B cell (primary cell): ENCODE measurements around the gene MBD6. TPM values are rescaled to one million over a fixed set of nuclear protein-coding genes. Genes with fewer than 3 reads are reported as not detected.

Experiments
- ATAC-seq: fragments of 200-7000 bp; cut with Tn5 transposase; one replicate; pipeline ENCODE4 v1.10.0; 2021; ENCODE audit warnings: low read depth, mild to moderate bottlenecking, moderate number of reproducible peaks, moderate library complexity
- CTCF ChIA-PET: fragments of 350-600 bp; sonication (Branson Sonifier 250); formaldehyde crosslinking; loops from one replicate; lab custom pipeline; 2021; ENCODE audit warnings: antibody characterized with exemption, inconsistent platforms; lab: Charles Lee
- POLR2A ChIA-PET: fragments of 350-600 bp; sonication (Branson Sonifier 250); formaldehyde crosslinking; loops from one replicate; lab custom pipeline; 2021; ENCODE audit warnings: antibody characterized with exemption; lab: Charles Lee
- DNase-seq: peaks from one replicate; pipeline ENCODE4 v3.0.0; 2013
- H2AFZ ChIP-seq: 2 replicates; pipeline ENCODE4 v1.6.1; 2012; ENCODE audit warnings: mild to moderate bottlenecking, low read depth, low read length; ENCODE audit not compliant: insufficient read depth, poor library complexity, severe bottlenecking
- H3K27ac ChIP-seq, 2 donors: 1 replicate in 1 of 2; 2 replicates in 1 of 2; pipeline ENCODE4 v1.5.1; 2012 to 2013; ENCODE audit warnings: low read length in 2 of 2, mild to moderate bottlenecking in 2 of 2, moderate library complexity in 1 of 2
- H3K27me3 ChIP-seq, 4 experiments: fragments of 200-600 bp in 1 of 4; sonication (generic) in 1 of 4; replicated peaks in 1 of 4; 1 replicate in 2 of 4; 2 replicates in 2 of 4; pipeline versions ENCODE4 v1.6.1 to v1.7.0; 2013 to 2016; ENCODE audit warnings: low read length in 3 of 4, mild to moderate bottlenecking in 2 of 4, mixed read lengths in 1 of 4, moderate library complexity in 1 of 4; ENCODE audit not compliant: insufficient read depth in 4 of 4, control insufficient read depth in 3 of 4; ENCODE audit errors: control extremely low read depth in 1 of 4
- H3K36me3 ChIP-seq, 2 experiments: replicated peaks in 1 of 2; 1 replicate in 1 of 2; 2 replicates in 1 of 2; pipeline versions ENCODE4 v1.6.1 to v1.7.1; 2013; ENCODE audit warnings: low read length in 1 of 2; ENCODE audit not compliant: insufficient read depth in 2 of 2, control insufficient read depth in 1 of 2; ENCODE audit errors: control extremely low read depth in 1 of 2, extremely low read depth in 1 of 2
- H3K4me1 ChIP-seq, 2 donors: fragments of 200-600 bp in 1 of 2; sonication (generic) in 1 of 2; 1 replicate in 1 of 2; 2 replicates in 1 of 2; pipeline versions ENCODE4 v1.5.1 to v1.6.1; 2013 to 2017; ENCODE audit warnings: low read length in 2 of 2; ENCODE audit not compliant: control insufficient read depth in 2 of 2, insufficient read depth in 2 of 2
- H3K4me2 ChIP-seq: replicated peaks from 2 replicates; pipeline ENCODE3; 2012; ENCODE audit warnings: mild to moderate bottlenecking, low read depth, low read length; ENCODE audit not compliant: poor library complexity, severe bottlenecking
- H3K4me3 ChIP-seq, 5 experiments: fragments of 200-600 bp in 1 of 5; sonication (generic) in 1 of 5; 1 replicate in 3 of 5; 2 replicates in 2 of 5; pipeline versions ENCODE4 v1.5.1 to v1.7.0; 2011 to 2016; ENCODE audit warnings: low read length in 4 of 5, mild to moderate bottlenecking in 4 of 5, low read depth in 2 of 5, control low read depth in 1 of 5, moderate library complexity in 1 of 5; ENCODE audit not compliant: insufficient read depth in 1 of 5; ENCODE audit errors: control extremely low read depth in 1 of 5, extremely low read depth in 1 of 5
- H3K79me2 ChIP-seq: fragments of 200-600 bp; sonication (generic); one replicate; pipeline ENCODE4 v1.6.0; 2016; ENCODE audit warnings: low read length; ENCODE audit not compliant: control insufficient read depth, insufficient read depth
- H3K9ac ChIP-seq: fragments of 200-600 bp; sonication (generic); 2 replicates; pipeline ENCODE4 v1.6.1; 2017; ENCODE audit warnings: mild to moderate bottlenecking, low read length, moderate library complexity
- H3K9me3 ChIP-seq, 3 donors: one replicate each; pipeline versions ENCODE4 v1.6.1 to v1.7.1; 2013; ENCODE audit warnings: low read length in 2 of 3; ENCODE audit not compliant: control insufficient read depth in 2 of 3, insufficient read depth in 1 of 3; ENCODE audit errors: control extremely low read depth in 1 of 3
- H4K20me1 ChIP-seq: 2 replicates; pipeline ENCODE4 v1.6.0; 2012; ENCODE audit warnings: mild to moderate bottlenecking, low read length; ENCODE audit not compliant: insufficient read depth, control insufficient read depth, poor library complexity, severe bottlenecking
- H3K27ac Mint-ChIP-seq: one replicate; pipeline ENCODE4 v1.8.0; 2021; ENCODE audit warnings: mixed read lengths
- H3K27me3 Mint-ChIP-seq: one replicate; pipeline ENCODE4 v1.8.0; 2021; ENCODE audit warnings: mixed read lengths
- H3K4me1 Mint-ChIP-seq: one replicate; pipeline ENCODE4 v1.8.0; 2021; ENCODE audit warnings: mixed read lengths
- H3K4me3 Mint-ChIP-seq: one replicate; pipeline ENCODE4 v1.8.0; 2021; ENCODE audit warnings: mixed read lengths
- H3K9me3 Mint-ChIP-seq: one replicate; pipeline ENCODE4 v1.8.0; 2022; ENCODE audit warnings: mixed read lengths; ENCODE audit not compliant: insufficient read depth
- EZH2 ChIP-seq: IDR thresholded peaks from 2 replicates; pipeline ENCODE4 v1.6.1; 2012; ENCODE audit warnings: borderline replicate concordance, low read depth, mild to moderate bottlenecking, moderate library complexity, low read length; ENCODE audit not compliant: insufficient read depth, poor library complexity, severe bottlenecking
- WGBS: methylation state at CpG from one replicate; pipeline ENCODE4 v1.1.5; 2013; ENCODE audit warnings: missing lambda C conversion rate; ENCODE audit not compliant: insufficient coverage; 5-methylcytosine and 5-hydroxymethylcytosine counted together
- intact Hi-C: fragments of 100-400 bp; cut with micrococcal nuclease; formaldehyde crosslinking; loops from one replicate; pipeline ENCODE4 v1.10.0; 2022
- polyA plus RNA-seq: library from polyadenylated mRNA; depleted of rRNA; stranded (reverse); fragments of >200 nt; gene quantifications from 2 replicates; pipeline ENCODE4 v1.2.3, GENCODE V29; 2012
- total RNA-seq, 2 donors: library from RNA; stranded (reverse); fragments of 120-200 nt in 1 of 2; gene quantifications; 1 replicate in 1 of 2; 2 replicates in 1 of 2; pipeline versions ENCODE4 v1.2.3 to v1.2.4, GENCODE V29; 2013 to 2022
- TF ChIP-seq, protein P1 (sequence below): fragments of 200-600 bp; IDR thresholded peaks from one replicate; pipeline ENCODE4 v1.8.0; 2022; ENCODE audit warnings: antibody characterized with exemption, mild to moderate bottlenecking

Gene MBD6
- total and polyA plus RNA-seq, 2 donors (not counting 1 experiment from before 2014, with no cell fraction given) = 39.4 to 121 TPM

DNA sequence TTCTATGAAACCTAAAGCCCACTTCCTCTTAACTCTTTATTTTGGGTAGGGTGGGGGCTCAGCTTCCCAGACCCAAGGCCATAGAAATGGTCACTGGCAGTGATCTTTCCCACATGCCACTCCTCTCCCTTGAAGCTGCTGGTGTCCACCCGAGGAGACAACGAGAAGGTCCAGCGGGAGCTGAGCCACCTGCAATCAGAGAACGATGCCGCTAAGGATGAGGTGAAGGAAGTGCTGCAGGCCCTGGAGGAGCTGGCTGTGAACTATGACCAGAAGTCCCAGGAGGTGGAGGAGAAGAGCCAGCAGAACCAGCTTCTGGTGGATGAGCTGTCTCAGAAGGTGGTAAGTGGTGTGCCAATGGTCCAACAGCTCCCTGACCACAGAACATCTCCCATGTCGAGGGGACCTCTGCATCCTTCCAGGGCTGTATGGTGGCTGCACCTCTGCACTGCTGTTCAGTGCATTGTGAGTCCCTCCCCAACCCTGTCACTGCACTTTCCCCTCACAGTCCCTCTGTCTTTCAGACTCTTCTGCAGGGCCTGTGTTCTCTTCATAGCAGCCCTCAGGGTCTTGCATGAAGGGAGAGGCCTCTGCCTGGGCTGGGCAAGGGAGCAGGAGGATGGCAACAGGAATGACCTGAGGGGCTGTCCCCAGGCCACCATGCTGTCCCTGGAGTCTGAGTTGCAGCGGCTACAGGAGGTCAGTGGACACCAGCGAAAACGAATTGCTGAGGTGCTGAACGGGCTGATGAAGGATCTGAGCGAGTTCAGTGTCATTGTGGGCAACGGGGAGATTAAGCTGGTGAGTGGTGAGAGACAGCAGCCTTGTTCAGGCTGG is 49.5 kb downstream of the MBD6 start:
- TF ChIP-seq EZH2 = no peak
- TF ChIP-seq, protein P1, sequence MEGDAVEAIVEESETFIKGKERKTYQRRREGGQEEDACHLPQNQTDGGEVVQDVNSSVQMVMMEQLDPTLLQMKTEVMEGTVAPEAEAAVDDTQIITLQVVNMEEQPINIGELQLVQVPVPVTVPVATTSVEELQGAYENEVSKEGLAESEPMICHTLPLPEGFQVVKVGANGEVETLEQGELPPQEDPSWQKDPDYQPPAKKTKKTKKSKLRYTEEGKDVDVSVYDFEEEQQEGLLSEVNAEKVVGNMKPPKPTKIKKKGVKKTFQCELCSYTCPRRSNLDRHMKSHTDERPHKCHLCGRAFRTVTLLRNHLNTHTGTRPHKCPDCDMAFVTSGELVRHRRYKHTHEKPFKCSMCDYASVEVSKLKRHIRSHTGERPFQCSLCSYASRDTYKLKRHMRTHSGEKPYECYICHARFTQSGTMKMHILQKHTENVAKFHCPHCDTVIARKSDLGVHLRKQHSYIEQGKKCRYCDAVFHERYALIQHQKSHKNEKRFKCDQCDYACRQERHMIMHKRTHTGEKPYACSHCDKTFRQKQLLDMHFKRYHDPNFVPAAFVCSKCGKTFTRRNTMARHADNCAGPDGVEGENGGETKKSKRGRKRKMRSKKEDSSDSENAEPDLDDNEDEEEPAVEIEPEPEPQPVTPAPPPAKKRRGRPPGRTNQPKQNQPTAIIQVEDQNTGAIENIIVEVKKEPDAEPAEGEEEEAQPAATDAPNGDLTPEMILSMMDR = no peak
- H3K9me3 ChIP-seq = no peaks in the 10 kb centered on the region
- 96% methylated on average over 12 of the region's 12 CpGs for WGBS
- intact Hi-C loops = no loop called here
- Mint-ChIP-seq H3K9me3 (no peaks in the 10 kb centered on the region), H3K4me1 (no peaks in the 10 kb centered on the region), H3K4me3 (no peak overlapping the region), H3K27ac (no peak overlapping the region), H3K27me3 (peaks cover 16% of the 10 kb centered on the region)
- POLR2A ChIA-PET = no interaction called here
- no peak overlapping the region for H3K4me2 ChIP-seq
- no peaks in the 10 kb centered on the region for H3K36me3 ChIP-seq
- H3K27ac ChIP-seq = no peak overlapping the region
- no peaks in the 10 kb centered on the region for H3K79me2 ChIP-seq
- H3K4me3 ChIP-seq = no peak overlapping the region
- H3K4me1 ChIP-seq = no peaks in the 10 kb centered on the region
- H3K9ac ChIP-seq = no peak overlapping the region
- no peak for DNase-seq
- CTCF ChIA-PET = interaction anchor here (1.3 to 2.0 kb wide), 3 partner anchors 11 to 113 kb away, joined by 3 to 9 read pairs (median 3); no protein-coding TSS in a partner anchor
- H2AFZ ChIP-seq = no peak overlapping the region
- no peaks in the 10 kb centered on the region for H3K27me3 ChIP-seq
- no peaks in the 10 kb centered on the region for H4K20me1 ChIP-seq
- ATAC-seq = no peak

DNA sequence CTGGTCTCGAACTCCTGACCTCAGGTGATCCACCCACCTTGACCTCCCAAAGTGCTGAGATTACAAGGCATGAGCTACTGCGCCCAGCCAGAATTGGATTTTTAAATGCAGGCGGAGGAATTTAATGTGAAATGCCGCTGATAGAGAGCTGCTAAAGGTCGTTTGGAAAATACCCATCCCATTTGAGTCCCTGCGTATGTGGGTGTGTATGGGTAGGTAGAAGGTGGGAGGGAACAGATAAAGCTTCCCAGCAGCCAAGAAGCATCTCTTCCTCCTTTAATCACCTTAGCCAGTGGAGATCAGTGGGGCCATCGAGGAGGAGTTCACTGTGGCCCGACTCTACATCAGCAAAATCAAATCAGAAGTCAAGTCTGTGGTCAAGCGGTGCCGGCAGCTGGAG is 52.2 kb downstream of the MBD6 start:
- H3K27me3 ChIP-seq = no peaks in the 10 kb centered on the region
- intact Hi-C loops = no loop called here
- no peak overlapping the region for H2AFZ ChIP-seq
- Mint-ChIP-seq H3K4me3 (no peak overlapping the region), H3K27ac (no peak overlapping the region), H3K27me3 (peaks cover 9% of the 10 kb centered on the region), H3K4me1 (no peaks in the 10 kb centered on the region), H3K9me3 (no peaks in the 10 kb centered on the region)
- H3K4me2 ChIP-seq = no peak overlapping the region
- H3K4me1 ChIP-seq = no peaks in the 10 kb centered on the region
- H3K4me3 ChIP-seq = no peak overlapping the region
- no peaks in the 10 kb centered on the region for H3K79me2 ChIP-seq
- ATAC-seq (no peak), DNase-seq (no peak)
- POLR2A ChIA-PET = no interaction called here
- H3K9me3 ChIP-seq = no peaks in the 10 kb centered on the region
- WGBS = 93% methylated on average over 6 of the region's 10 CpGs
- no peak overlapping the region for H3K9ac ChIP-seq
- TF ChIP-seq, protein P1 = no peak
- TF ChIP-seq EZH2 = no peak
- CTCF ChIA-PET = interaction anchor here (0.9 to 3.5 kb wide), 3 partner anchors 11 to 48 kb away, joined by 3 to 17 read pairs (median 4); no protein-coding TSS in a partner anchor
- no peak overlapping the region for H3K27ac ChIP-seq
- H3K36me3 ChIP-seq = no peaks in the 10 kb centered on the region
- no peaks in the 10 kb centered on the region for H4K20me1 ChIP-seq
